ENCODE measurements around the gene C2CD2L.
"Not testable (repeated sequence)": the region's sequence is repeated elsewhere in the genome, so short reads cannot be mapped to it uniquely, and the experiment has no call there.

C2CD2L gene

DNA sequence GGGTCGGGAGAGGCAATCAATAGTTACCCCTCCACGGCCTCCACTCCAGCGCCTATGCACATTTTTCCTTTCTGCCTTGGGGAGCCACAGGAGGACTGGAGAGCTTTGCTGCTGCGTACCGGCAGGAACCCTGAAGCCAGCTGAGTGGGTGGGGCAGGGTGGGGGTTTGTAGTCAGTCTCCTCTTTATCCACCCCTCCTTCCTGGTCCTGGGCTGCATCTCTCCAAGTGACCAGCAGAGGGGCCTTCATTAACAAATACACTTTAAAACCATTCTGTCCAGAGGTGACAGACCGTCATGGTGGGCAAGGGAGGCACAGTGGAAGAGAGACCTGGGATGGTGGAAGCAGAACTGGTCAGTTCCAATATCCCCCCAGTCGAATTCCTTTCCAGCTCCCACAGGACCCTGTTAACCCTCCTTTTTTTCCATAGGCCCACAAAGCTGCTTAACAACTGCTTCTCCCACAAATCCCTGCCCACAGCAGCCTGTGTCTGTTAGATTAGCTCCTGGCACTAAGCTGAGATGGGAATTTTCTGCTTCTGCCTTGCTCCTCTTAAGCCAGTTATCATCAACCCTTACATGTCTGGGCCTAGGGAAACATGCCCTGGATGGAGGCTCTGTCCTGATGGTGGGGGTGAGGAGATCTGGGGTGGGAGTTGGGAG is 37.8 kb downstream of the C2CD2L start:
- peak; percentile 75 for DNase-seq
- in situ Hi-C loops (cut with MboI; ENCODE audit: low pct_unique_long_range_greater_than_20kb, low sequenced_read_pairs), result no loop called here

- in situ Hi-C loops (cut with MboI; ENCODE audit: low pct_unique_long_range_greater_than_20kb, low sequenced_read_pairs), result no loop called here
- DNase-seq, result no peak
Observed at GRCh38 chr11:119145551-119145950, 38.4 kb downstream of the C2CD2L start.

- DNase-seq, result no peak
- in situ Hi-C loops (cut with MboI; ENCODE audit: low pct_unique_long_range_greater_than_20kb, low sequenced_read_pairs), result no loop called here
Observed at GRCh38 chr11:119147604-119148333, 40.6 kb downstream of the C2CD2L start.

DNA sequence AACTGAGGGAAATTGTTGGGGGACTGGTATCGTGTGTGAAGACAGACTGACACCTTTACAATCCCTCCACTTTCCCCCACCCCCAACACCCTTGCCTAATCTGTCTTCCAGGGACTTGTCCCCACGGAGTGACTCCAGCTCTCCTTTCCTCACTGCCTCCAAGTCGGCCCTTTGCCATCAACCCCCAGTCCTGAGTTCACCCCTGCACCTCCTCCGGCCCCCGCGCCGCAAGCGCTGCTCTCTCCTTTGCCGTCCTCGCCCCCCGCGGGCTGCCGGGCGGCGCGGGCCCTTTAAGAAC is 41.5 kb downstream of the C2CD2L start:
- in situ Hi-C loops (cut with MboI; ENCODE audit: low pct_unique_long_range_greater_than_20kb, low sequenced_read_pairs), result no loop called here
- no peak for DNase-seq

GRCh38 chr11:119149018-119149785 is 42.1 kb downstream of the C2CD2L start, which contains the start of gene ABCG4:
ABCG4 (plus strand) TSS chr11:119149052; CDS start chr11:119149966, 914 bp downstream.
- in situ Hi-C loops (cut with MboI; ENCODE audit: low pct_unique_long_range_greater_than_20kb, low sequenced_read_pairs), result no loop called here
- DNase-seq, result no peak

GRCh38 chr11:119149786-119150275 is 42.7 kb downstream of the C2CD2L start:
- DNase-seq, result no peak
- in situ Hi-C loops (cut with MboI; ENCODE audit: low pct_unique_long_range_greater_than_20kb, low sequenced_read_pairs), result no loop called here

- in situ Hi-C loops (cut with MboI; ENCODE audit: low pct_unique_long_range_greater_than_20kb, low sequenced_read_pairs), result no loop called here
- DNase-seq, result no peak
Observed at GRCh38 chr11:119152043-119152442, 44.9 kb downstream of the C2CD2L start.

- in situ Hi-C loops (cut with MboI; ENCODE audit: low pct_unique_long_range_greater_than_20kb, low sequenced_read_pairs), result no loop called here
- DNase-seq, result no peak
Observed at GRCh38 chr11:119152604-119153003, 45.5 kb downstream of the C2CD2L start.

GRCh38 chr11:119153049-119153818 is 46.1 kb downstream of the C2CD2L start:
- in situ Hi-C loops (cut with MboI; ENCODE audit: low pct_unique_long_range_greater_than_20kb, low sequenced_read_pairs), result no loop called here
- DNase-seq, result no peak

GRCh38 chr11:119154178-119154577 is 47.0 kb downstream of the C2CD2L start:
- in situ Hi-C loops (cut with MboI; ENCODE audit: low pct_unique_long_range_greater_than_20kb, low sequenced_read_pairs), result no loop called here
- DNase-seq, result no peak

- in situ Hi-C loops (cut with MboI; ENCODE audit: low pct_unique_long_range_greater_than_20kb, low sequenced_read_pairs), result no loop called here
- peak; percentile 32 for DNase-seq
Observed at GRCh38 chr11:119155733-119156492, 48.8 kb downstream of the C2CD2L start.

- no peak for DNase-seq
- in situ Hi-C loops (cut with MboI; ENCODE audit: low pct_unique_long_range_greater_than_20kb, low sequenced_read_pairs), result no loop called here
Observed at GRCh38 chr11:119156496-119156895, 49.4 kb downstream of the C2CD2L start.

DNA sequence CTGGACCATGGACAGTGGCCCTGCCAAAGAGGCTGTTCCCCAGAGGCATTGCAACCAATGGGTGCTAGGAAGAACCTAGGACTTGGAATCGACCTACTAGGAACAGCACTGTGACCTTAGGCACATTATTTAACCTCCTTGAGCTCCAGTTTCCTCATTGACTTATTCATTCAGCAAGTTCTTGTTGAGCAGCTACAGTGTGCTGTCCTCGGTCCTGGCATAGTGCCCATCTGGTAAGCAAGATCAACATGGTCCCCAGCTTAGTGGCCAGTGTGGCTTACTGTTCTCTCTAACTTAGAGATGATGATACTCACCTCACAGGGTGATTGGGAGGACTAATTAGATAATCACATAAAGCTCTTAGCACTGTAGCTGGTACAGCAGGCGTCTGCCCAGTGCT is 49.9 kb downstream of the C2CD2L start:
- DNase-seq, result no peak
- in situ Hi-C loops (cut with MboI; ENCODE audit: low pct_unique_long_range_greater_than_20kb, low sequenced_read_pairs), result no loop called here

DNA sequence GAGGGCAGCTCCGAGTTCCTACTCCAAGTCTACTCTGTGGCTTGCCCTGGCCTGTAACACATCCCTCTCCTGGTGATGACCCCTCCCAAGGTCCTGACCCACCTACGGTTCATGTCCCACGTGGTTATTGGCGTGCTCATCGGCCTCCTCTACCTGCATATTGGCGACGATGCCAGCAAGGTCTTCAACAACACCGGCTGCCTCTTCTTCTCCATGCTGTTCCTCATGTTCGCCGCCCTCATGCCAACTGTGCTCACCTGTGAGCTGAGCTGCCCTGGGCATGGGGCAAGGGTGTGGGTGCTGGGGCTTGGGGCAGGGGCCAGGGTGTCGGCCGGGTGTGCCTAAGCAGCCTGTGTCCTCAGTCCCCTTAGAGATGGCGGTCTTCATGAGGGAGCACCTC is 51.3 kb downstream of the C2CD2L start:
- in situ Hi-C loops (cut with MboI; ENCODE audit: low pct_unique_long_range_greater_than_20kb, low sequenced_read_pairs), result no loop called here

DNA sequence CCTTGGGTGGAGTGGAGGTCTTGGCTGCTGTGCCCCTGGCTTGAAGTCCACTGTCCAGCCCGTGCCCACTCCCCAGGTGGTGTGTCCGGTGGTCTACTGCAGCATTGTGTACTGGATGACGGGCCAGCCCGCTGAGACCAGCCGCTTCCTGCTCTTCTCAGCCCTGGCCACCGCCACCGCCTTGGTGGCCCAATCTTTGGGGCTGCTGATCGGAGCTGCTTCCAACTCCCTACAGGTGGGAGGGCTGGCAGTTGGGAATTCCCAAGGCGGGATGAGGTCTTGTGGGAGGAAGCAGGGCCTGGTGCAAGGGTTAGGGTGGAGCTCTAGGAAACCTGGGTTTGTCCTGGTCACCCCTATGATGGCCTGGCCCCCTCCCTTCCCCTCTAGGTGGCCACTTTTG is 53.0 kb downstream of the C2CD2L start:
- in situ Hi-C loops (cut with MboI; ENCODE audit: low pct_unique_long_range_greater_than_20kb, low sequenced_read_pairs), result no loop called here
- DNase-seq, result no peak

More for the DNA sequence above, 51.3 kb downstream of the C2CD2L start:
- DNase-seq, result no peak

DNA sequence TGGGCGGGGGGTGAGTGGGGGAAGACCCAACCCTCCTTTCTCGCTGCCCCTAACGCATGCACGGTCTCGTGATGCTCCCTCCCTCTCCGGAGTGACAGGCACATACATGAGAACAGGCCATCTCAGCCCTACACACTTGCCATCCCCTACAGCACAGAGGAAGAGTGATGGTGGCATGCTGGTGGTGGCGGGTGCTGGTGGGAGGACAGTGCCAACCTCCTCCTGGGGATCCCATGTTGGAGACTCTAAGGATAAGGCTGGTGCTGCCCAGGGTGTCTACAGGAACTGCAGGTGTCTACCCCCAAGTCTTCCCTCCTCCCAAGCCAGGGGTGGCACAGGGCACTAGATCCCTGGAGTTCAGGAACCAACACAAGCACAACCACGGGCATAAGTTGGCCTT is 54.7 kb downstream of the C2CD2L start:
- in situ Hi-C loops (cut with MboI; ENCODE audit: low pct_unique_long_range_greater_than_20kb, low sequenced_read_pairs), result no loop called here
- DNase-seq, result no peak

DNA sequence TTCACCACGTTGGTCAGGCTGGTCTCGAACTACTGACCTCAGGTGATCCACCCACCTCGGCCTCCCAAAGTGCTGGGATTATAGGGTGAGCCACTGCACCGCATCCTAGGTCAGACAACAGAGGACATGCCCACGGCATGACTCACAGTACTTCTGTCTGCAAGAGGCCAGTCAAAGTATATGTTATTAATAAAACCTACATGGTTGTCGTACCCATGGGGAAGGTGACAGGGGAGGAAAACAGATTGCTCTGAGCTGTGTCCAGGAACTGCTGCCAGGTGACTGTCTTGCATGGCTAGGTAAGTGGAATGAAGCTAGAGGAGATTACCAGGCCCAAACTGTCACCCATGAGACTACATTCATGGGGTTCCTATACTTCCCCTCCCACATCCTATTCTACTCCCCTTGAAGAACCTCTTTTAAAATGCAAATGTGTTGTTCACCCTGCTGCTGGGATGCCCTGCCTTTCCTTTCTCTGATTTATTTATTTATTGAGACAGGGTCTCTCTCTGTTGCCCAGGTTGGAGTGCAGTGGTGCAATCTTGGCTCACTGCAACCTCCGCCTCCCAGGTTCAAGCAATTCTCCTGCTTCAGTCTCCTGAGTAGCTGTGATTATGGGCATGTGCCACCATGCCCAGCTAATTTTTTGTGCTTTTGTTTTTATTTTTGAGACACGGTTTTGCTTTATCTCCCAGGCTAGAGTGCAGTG is 59.4 kb downstream of the C2CD2L start:
- in situ Hi-C loops (cut with MboI; ENCODE audit: low pct_unique_long_range_greater_than_20kb, low sequenced_read_pairs), result no loop called here

DNA sequence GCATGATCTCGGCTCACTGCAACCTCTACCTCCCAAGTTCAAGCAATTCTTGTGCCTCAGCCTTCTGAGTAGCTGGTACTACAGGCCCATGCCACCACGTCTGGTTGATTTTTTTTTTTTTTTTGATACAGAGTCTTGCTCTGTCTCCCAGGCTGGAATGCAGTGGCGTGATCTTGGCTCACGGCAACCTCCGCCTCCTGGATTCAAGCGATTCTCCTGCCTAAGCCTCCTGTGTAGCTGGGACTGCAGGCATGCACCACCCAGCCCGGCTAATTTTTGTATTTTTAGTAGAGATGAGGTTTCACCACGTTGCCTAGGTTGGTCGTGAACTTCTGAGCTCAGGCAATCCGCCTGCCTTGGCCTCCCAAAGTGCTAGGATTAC is 59.9 kb downstream of the C2CD2L start:
- in situ Hi-C loops (cut with MboI; ENCODE audit: low pct_unique_long_range_greater_than_20kb, low sequenced_read_pairs); DNase-seq: not testable (repeated sequence)

More for the DNA sequence above, 59.4 kb downstream of the C2CD2L start:
- no peak for DNase-seq
